Astrocyte (in vitro differentiated cells and primary cell): ENCODE results near the gene IL4I1. TPM values are rescaled to one million over a fixed set of nuclear protein-coding genes. Genes with fewer than 3 reads are reported as not detected.

Experiments used
- DNase-seq: peaks from one replicate; pipeline ENCODE4 v3.0.0-alpha.2; 2010; ENCODE audit warnings: low read depth
- FAIRE-seq: peaks from 2 replicates; lab custom pipeline; 2011; peaks lifted over from hg19 to GRCh38; lab: Jason Lieb, UNC
- H2AFZ ChIP-seq: 2 replicates; pipeline ENCODE4 v1.6.0; 2012; ENCODE audit warnings: low read depth, low read length, inconsistent platforms
- H3K27ac ChIP-seq: 2 replicates; pipeline ENCODE4 v1.5.1; 2011; ENCODE audit warnings: low read depth, low read length, inconsistent platforms
- H3K27me3 ChIP-seq: 2 replicates; pipeline ENCODE4 v1.6.0; 2011; ENCODE audit warnings: low read length, inconsistent platforms; ENCODE audit not compliant: insufficient read depth
- H3K36me3 ChIP-seq: 2 replicates; pipeline ENCODE4 v1.5.1; 2011; ENCODE audit warnings: low read length, inconsistent platforms; ENCODE audit not compliant: insufficient read depth
- H3K4me1 ChIP-seq: 2 replicates; pipeline ENCODE4 v1.5.1; 2011; ENCODE audit warnings: low read length, inconsistent platforms; ENCODE audit not compliant: insufficient read depth
- H3K4me2 ChIP-seq: 2 replicates; pipeline ENCODE4 v1.6.0; 2012; ENCODE audit warnings: low read length, inconsistent platforms
- H3K4me3 ChIP-seq: 2 replicates; pipeline ENCODE4 v1.5.1; 2011; ENCODE audit warnings: low read depth, mild to moderate bottlenecking, low read length, inconsistent platforms; ENCODE audit not compliant: insufficient read depth
- H3K79me2 ChIP-seq: 2 replicates; pipeline ENCODE4 v1.6.0; 2012; ENCODE audit warnings: mild to moderate bottlenecking, low read length, inconsistent platforms; ENCODE audit not compliant: insufficient read depth
- H3K9ac ChIP-seq: 2 replicates; pipeline ENCODE4 v1.6.0; 2012; ENCODE audit warnings: mild to moderate bottlenecking, low read length, inconsistent platforms
- H3K9me3 ChIP-seq: 2 replicates; pipeline ENCODE4 v1.5.1; 2012; ENCODE audit warnings: low read depth, mild to moderate bottlenecking, low read length, inconsistent platforms; ENCODE audit not compliant: insufficient read depth
- H4K20me1 ChIP-seq: 2 replicates; pipeline ENCODE4 v1.6.0; 2012; ENCODE audit warnings: low read length, inconsistent platforms; ENCODE audit not compliant: insufficient read depth
- H3K27ac Mint-ChIP-seq: one replicate; pipeline ENCODE4 v1.8.0; 2021; ENCODE audit warnings: mild to moderate bottlenecking, mixed read lengths; ENCODE audit not compliant: unreplicated experiment
- H3K27me3 Mint-ChIP-seq: one replicate; pipeline ENCODE4 v1.8.0; 2021; ENCODE audit warnings: low read depth, mixed read lengths; ENCODE audit not compliant: unreplicated experiment
- H3K36me3 Mint-ChIP-seq: one replicate; pipeline ENCODE4 v1.8.0; 2021; ENCODE audit warnings: low read depth, mixed read lengths; ENCODE audit not compliant: unreplicated experiment
- H3K4me1 Mint-ChIP-seq: one replicate; pipeline ENCODE4 v1.8.0; 2021; ENCODE audit warnings: low read depth, mixed read lengths; ENCODE audit not compliant: unreplicated experiment
- H3K4me3 Mint-ChIP-seq: one replicate; pipeline ENCODE4 v1.8.0; 2021; ENCODE audit warnings: mild to moderate bottlenecking, moderate library complexity, mixed read lengths; ENCODE audit not compliant: unreplicated experiment
- H3K9me3 Mint-ChIP-seq: one replicate; pipeline ENCODE4 v1.8.0; 2021; ENCODE audit warnings: mild to moderate bottlenecking, mixed read lengths; ENCODE audit not compliant: unreplicated experiment
- CTCF ChIP-seq: IDR thresholded peaks from 2 replicates; pipeline ENCODE4 v1.5.1; 2011; ENCODE audit warnings: low read depth, mild to moderate bottlenecking, inconsistent platforms, low read length, moderate library complexity; ENCODE audit not compliant: insufficient read depth
- EZH2 ChIP-seq: IDR thresholded peaks from 2 replicates; pipeline ENCODE4 v1.6.1; 2012; ENCODE audit warnings: mild to moderate bottlenecking, low read length, inconsistent platforms; ENCODE audit not compliant: insufficient read depth
- total RNA-seq: library from RNA; stranded (reverse); gene quantifications from 2 replicates; pipeline ENCODE4 v1.2.1, GENCODE V29; 2021

Gene IL4I1
- total RNA-seq, 1 donor from 2014 or later = 0.27 TPM

GRCh38 chr19:49870309-49870901, 26.3 kb downstream of the IL4I1 start:
- DNase-seq (no peak), FAIRE-seq (no peak)
- Histone ChIP-seq H3K4me1 (peaks cover 38% of the 10 kb centered on the region), H3K79me2 (peaks cover 57% of the 10 kb centered on the region), H3K36me3 (peaks cover 4% of the 10 kb centered on the region), H3K27ac (peak overlapping the region; percentile 45), H2AFZ (no peak overlapping the region), H3K9ac (peak overlapping the region; percentile 72), H3K4me3 (peak overlapping the region; percentile 54), H3K9me3 (no peaks in the 10 kb centered on the region), H3K4me2 (peak overlapping the region; percentile 87), H3K27me3 (no peaks in the 10 kb centered on the region), H4K20me1 (no peaks in the 10 kb centered on the region)
- Mint-ChIP-seq H3K27me3 (no peaks in the 10 kb centered on the region), H3K4me1 (peaks cover 12% of the 10 kb centered on the region), H3K36me3 (peaks cover 16% of the 10 kb centered on the region), H3K4me3 (peak overlapping the region; percentile 79), H3K27ac (peak overlapping the region; percentile 77), H3K9me3 (no peaks in the 10 kb centered on the region)
- TF ChIP-seq EZH2 = no peak
- TF ChIP-seq CTCF = no peak

DNA sequence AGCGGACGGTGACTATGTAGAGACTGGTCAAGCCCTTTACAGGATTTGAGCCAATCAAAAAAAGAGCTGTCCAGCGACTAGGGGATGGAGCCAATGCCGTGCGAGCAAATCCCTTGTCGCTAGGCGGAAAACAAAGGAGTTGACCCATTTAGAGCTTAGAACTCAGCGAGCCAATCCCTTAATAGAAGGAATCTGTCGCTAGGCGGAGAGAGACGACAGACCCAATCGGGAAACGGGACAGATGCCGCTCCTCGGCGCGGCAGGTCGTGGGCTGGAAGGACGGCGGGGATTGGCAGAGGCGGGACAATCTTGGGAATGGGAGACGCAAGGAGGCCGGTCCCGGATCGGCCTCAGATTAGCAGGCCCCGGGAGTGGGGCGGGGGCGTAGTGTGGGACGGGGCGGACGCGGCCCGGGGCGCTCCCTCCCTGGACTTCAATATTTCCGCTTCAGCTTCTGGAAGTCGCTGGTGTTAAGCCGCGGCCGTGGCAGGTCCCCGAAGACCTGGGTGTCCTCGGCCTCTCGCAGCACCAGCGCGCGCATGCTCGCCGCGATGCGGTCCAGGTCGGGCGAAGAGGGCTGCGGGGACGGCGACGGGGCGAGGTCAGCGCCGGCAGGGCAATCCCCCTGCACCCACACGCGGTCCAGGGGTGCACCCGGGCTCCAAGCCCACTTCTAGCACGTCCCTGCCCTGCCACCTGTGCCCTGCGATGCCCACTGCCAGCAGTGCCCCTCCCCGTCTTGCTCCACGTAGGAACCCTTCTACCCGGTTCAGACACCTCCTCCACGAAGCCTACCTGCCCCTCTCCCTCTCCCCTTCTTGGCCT, 27.0 kb downstream of the IL4I1 start:
- TF ChIP-seq EZH2 = peak; percentile 43
- no peak for TF ChIP-seq CTCF
- H3K9ac ChIP-seq = peak overlapping the region; percentile 72
- no peaks in the 10 kb centered on the region for H3K9me3 ChIP-seq
- H3K27me3 Mint-ChIP-seq = no peaks in the 10 kb centered on the region
- H3K4me1 ChIP-seq = peaks cover 37% of the 10 kb centered on the region
- H3K9me3 Mint-ChIP-seq = no peaks in the 10 kb centered on the region
- H3K36me3 ChIP-seq = peaks cover 4% of the 10 kb centered on the region
- FAIRE-seq (peak; percentile 86), DNase-seq (peak; percentile 100)
- H3K4me3 ChIP-seq = peak overlapping the region; percentile 54
- H3K27ac ChIP-seq = peak overlapping the region; percentile 45
- H3K4me3 Mint-ChIP-seq = peak overlapping the region; percentile 79
- no peaks in the 10 kb centered on the region for H3K27me3 ChIP-seq
- H4K20me1 ChIP-seq = peaks cover 6% of the 10 kb centered on the region
- peak overlapping the region; percentile 57 for H2AFZ ChIP-seq
- peaks cover 22% of the 10 kb centered on the region for H3K36me3 Mint-ChIP-seq
- peak overlapping the region; percentile 77 for H3K27ac Mint-ChIP-seq
- H3K4me1 Mint-ChIP-seq = peaks cover 11% of the 10 kb centered on the region
- peak overlapping the region; percentile 87 for H3K4me2 ChIP-seq
- H3K79me2 ChIP-seq = peaks cover 57% of the 10 kb centered on the region
